ENCODE data around the gene FOSB.

Gene FOSB

GRCh38 chr19:45477713-45478453 is 10.1 kb downstream of the FOSB start:
- peak; percentile 79 for FAIRE-seq
- DNase-seq (ENCODE audit: insufficient read length, low spot score), result no peak

- DNase-seq (ENCODE audit: insufficient read length, low spot score) (peak; percentile 71), FAIRE-seq (no peak)
Observed at GRCh38 chr19:45478454-45479238, 10.8 kb downstream of the FOSB start.

- DNase-seq (ENCODE audit: insufficient read length, low spot score) (no peak), FAIRE-seq (no peak)
Observed at GRCh38 chr19:45483033-45483432, 15.2 kb downstream of the FOSB start.

- DNase-seq (ENCODE audit: insufficient read length, low spot score) (no peak), FAIRE-seq (no peak)
Observed at GRCh38 chr19:45484273-45484945, 16.6 kb downstream of the FOSB start.

GRCh38 chr19:45485305-45486077 is 17.7 kb downstream of the FOSB start:
- DNase-seq (ENCODE audit: insufficient read length, low spot score) (peak; percentile 87), FAIRE-seq (peak; percentile 78)

GRCh38 chr19:45488708-45489107 is 20.9 kb downstream of the FOSB start:
- FAIRE-seq (no peak), DNase-seq (ENCODE audit: insufficient read length, low spot score) (no peak)

- FAIRE-seq (no peak), DNase-seq (ENCODE audit: insufficient read length, low spot score) (no peak)
Observed at GRCh38 chr19:45489216-45489855, 21.5 kb downstream of the FOSB start.

- DNase-seq (ENCODE audit: insufficient read length, low spot score), result no peak
- no peak for FAIRE-seq
Observed at GRCh38 chr19:45492137-45492626, 24.4 kb downstream of the FOSB start.

- no peak for FAIRE-seq
- DNase-seq (ENCODE audit: insufficient read length, low spot score), result no peak
Observed at GRCh38 chr19:45492627-45493470, 25.1 kb downstream of the FOSB start.

- DNase-seq (ENCODE audit: insufficient read length, low spot score) (no peak), FAIRE-seq (no peak)
Observed at GRCh38 chr19:45494261-45494916, 26.6 kb downstream of the FOSB start.

GRCh38 chr19:45495178-45495577 is 27.4 kb downstream of the FOSB start:
- DNase-seq (ENCODE audit: insufficient read length, low spot score), result no peak
- FAIRE-seq, result no peak

GRCh38 chr19:45496349-45496953 is 28.7 kb downstream of the FOSB start:
- no peak for FAIRE-seq
- no peak for DNase-seq (ENCODE audit: insufficient read length, low spot score)

- DNase-seq (ENCODE audit: insufficient read length, low spot score) (no peak), FAIRE-seq (no peak)
Observed at GRCh38 chr19:45497791-45498190, 30.0 kb downstream of the FOSB start.

GRCh38 chr19:45498411-45499195 is 30.8 kb downstream of the FOSB start, which contains the start of gene PPM1N:
Gene PPM1N (plus strand): TSS chr19:45498443. CDS start chr19:45498473, 30 bp downstream.
- DNase-seq (ENCODE audit: insufficient read length, low spot score) (no peak), FAIRE-seq (no peak)

GRCh38 chr19:45499196-45500180 is 31.7 kb downstream of the FOSB start:
- FAIRE-seq, result no peak

More at GRCh38 chr19:45499196-45500180, 31.7 kb downstream of the FOSB start:
- DNase-seq (ENCODE audit: insufficient read length, low spot score), result no peak
